Measurements from ENCODE around the gene HSPA9. TPM values are rescaled to one million over a fixed set of nuclear protein-coding genes. Genes with fewer than 3 reads are reported as not detected.

HSPA9 gene
- total and polyA plus RNA-seq, 2 of the 8 experiments (the other 6 are each of a cell fraction or from before 2014, with no cell fraction given): 191 to 395 TPM

- no peak for TF ChIP-seq GABPA (IDR thresholded peaks at IDR 0.05; ENCODE audit: borderline replicate concordance, insufficient read depth, low read length)
- no peak for TF ChIP-seq SP4 (IDR thresholded peaks at IDR 0.05; ENCODE audit: low read length)
- TF ChIP-seq EP300 (IDR thresholded peaks at IDR 0.05; ENCODE audit: borderline replicate concordance in 1 of 2, low read depth in 2 of 2, low read length in 2 of 2): no peak
- no peak for TF ChIP-seq TEAD4 (IDR thresholded peaks at IDR 0.05; ENCODE audit: low read depth, low read length)
Measured at GRCh38 chr5:138623053-138623452, 47.9 kb upstream of the HSPA9 start (continued).
